GM19238 (cell line): ENCODE data around the gene DNAH10.
"Not testable (repeated sequence)": the region's sequence is repeated elsewhere in the genome, so short reads cannot be mapped to it uniquely, and the experiment has no call there.

Experiments used
- DNase-seq: peaks from one replicate; pipeline ENCODE4 v3.0.0; 2011; ENCODE audit warnings: low spot score; ENCODE audit not compliant: insufficient read length

The DNAH10 gene

DNA sequence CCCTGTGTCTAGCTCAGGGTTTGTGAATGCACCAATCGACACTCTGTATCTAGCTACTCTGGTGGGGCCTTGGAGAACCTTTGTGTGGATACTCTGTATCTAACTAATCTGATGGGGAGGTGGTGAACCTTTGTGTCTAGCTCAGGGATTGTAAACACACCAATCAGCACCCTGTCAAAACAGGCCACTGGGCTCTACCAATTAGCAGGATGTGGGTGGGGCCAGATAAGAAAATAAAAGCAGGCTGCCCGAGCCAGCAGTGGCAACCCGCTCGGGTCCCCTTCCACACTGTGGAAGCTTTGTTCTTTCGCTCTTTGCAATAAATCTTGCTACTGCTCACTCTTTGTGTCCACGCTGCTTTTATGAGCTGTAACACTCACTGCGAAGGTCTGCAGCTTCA, 185.4 kb downstream of the DNAH10 start:
- not testable (repeated sequence) for DNase-seq

DNA sequence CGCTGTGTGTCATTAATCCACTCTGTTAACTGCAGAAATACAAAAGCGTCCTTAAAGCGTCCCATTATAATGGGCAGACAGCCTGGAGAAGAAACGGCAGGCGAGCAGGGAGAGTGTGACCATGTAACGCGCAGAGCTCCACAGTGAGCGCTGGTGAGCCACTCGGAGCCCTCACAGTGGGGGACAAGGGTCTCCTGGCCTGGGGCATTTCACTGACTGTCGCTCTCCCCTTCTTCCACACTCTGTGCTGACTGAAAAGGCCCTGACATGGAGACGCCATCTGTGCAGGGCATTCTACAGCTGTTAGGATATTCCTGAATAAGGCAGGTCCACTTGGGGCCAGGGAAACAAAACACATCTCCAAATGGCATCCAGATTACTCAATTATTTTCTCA, 186.3 kb downstream of the DNAH10 start:
- DNase-seq, result no peak

DNA sequence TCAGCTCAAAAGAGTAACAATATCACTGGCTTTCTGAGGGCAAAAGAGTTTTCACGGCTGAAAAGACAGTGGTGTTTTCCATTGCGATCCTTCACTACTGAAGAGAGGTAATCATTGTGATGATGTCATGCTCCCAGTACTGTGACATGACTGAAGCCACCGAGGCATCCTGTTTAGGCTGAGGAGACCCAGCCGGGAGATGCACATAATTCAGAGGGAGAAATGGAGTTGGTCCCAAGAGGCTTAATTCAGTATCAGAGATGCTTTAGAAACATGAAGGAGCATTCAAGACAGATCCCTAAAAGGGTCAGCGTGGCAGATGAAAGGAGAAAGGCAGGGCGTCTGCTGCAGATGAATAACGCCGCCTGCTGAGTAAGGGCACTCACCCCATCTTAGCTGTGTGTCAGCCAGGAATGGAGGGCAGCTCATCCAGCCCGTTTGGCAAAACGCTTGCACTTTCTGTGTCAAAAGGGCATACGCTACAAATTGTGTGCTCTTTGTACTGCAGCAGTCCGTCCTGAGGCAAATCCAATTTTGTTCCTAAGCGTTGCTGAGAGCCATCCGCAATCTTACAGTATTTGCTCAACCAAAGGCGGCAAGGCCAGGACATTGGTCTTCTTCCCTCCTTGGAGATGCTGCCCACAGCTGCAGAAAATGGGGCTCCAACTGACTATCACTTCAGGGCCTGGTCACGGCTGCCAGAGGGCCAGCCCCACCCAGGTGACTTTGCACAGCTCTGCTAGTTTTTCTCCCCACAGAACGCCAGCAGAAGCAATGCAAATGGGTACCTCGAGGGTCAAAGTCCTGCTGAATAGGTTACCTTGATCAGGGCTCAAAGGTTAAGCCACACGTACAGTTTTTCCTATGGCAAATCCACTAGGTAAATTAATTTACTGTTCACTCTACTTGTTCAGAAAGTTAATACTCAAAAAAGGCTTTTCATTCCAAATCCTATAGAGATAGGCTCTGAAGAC, 187.0 kb downstream of the DNAH10 start:
- DNase-seq, result no peak

DNA sequence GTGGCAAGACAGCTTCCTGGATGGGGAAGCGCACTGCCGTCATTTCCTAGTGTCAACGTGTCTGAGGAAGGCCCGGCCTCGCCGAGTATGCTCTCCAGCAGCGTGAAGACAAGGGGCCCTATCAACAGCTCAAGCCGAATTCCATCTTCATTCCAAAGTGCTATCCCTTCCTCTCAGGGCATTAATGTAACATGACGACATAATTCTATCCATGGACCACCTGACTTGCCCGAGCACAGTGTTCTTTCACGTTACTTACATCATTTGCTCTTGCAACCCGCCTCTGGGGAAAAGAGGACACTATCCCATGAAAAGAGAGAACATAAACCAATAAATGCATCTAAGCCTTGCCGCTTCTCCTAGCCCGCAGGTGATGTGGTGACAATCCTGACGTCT, 187.7 kb downstream of the DNAH10 start:
- no peak for DNase-seq

DNA sequence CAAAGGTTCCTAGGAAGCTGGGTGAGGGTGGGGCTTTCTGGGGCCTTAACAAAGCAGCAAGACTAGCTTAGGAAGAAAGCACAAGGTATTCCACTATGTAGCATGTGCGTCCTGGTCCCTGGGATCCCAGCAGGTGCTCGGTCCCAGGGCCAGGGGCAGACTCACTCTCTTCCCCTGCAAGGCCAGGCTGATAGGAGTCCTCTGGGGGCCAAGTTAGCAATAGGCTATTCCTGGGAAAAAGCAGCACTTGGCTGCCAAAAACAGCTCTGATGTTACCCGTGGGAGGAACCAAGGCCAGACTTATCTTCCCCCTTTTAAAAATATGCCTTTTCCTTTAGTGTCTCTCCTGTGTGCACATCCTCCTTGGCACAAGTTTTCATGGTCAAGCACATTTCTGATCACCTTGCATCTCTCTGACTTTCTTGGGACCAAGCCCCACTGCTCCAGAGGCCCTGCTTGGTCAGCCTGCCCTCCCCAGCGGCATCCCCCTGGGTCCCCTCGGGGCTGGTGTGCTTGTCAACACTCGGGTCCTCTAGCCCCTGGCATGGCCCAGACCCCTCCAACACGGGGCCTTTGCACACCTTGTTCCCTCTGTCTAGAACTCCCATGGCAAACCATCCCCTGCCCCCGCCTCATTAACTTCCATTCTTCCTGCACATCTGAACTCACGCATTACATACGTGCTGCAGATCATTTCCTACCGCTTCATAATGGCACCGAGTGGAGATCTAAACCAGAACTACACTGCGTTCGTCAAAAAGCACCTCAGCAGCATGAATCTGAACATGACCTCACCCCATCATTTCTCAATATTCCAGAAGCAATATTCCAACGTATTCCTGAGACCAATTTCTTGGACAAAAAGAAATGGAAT, 188.6 kb downstream of the DNAH10 start:
- no peak for DNase-seq

DNA sequence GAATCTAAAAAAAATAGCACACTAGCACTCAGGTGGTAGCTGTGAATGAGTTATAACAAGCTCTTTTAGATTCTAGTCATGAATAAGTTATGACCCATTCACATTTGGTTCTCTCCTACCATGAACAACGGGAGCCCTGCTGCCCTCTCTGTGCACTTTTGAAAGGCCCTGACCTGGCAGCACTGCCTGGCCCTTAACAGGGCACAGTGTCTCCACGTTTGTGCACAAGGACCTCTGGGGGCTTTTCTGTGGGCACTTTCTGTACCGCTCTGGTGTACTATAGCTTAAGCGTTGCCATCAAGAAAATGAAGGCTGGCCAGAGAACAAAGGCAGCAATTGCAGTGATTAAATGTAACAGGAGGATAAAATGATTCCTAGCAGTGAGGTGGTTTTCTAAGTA, 189.4 kb downstream of the DNAH10 start:
- DNase-seq, result no peak

DNA sequence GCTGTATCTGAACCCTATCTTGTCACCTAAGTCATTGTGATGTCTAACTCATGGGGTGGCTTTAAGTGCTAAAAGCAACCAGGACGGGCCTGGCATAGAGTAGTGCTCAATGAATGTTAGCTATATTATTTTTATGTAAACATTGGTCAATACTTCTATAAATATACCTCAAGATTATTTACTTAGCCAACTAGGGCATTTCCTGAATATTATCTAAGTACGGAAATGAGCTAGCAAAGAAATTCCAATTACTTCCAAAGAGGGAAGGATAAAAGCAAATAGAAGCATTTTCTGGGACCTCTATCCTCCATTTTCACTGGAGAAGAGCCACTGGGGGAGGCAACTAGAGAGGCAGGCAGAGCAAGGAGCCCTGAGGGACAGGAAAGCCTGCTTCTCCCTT, 189.9 kb downstream of the DNAH10 start:
- DNase-seq, result no peak

DNA sequence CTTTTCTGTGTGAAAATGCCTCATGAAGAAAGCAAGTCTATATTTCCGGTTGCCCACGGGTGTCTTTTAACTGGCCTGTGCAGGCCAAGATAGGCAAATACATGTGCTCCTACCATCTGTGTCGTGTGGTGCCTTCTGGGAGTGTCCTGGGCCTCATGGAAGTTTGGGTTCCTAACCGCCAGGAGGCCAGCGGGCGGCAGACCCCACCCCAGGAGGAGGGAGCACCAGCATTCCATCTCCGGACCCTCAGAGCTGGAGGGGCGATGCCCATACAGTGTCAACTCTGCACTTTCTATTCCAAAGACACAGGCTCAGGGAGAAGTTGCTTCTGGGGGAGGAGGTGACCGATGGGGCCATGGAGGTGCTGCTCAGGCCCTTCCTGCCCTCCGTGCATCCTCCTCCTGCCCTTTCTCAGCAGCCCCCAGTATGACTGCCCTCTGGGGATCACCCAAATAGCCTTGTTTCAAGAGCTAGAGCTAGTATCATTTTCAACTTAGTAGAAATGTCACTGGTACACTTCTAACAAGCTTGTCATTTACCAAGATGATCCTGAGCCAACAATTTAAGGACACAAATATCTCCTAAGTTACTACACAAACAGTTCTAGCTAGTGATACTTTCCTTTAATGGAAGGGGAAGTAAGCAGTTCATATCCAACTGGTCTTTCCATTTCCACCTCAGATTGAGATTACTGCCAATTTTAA, 192.7 kb downstream of the DNAH10 start:
- DNase-seq, result no peak

DNA sequence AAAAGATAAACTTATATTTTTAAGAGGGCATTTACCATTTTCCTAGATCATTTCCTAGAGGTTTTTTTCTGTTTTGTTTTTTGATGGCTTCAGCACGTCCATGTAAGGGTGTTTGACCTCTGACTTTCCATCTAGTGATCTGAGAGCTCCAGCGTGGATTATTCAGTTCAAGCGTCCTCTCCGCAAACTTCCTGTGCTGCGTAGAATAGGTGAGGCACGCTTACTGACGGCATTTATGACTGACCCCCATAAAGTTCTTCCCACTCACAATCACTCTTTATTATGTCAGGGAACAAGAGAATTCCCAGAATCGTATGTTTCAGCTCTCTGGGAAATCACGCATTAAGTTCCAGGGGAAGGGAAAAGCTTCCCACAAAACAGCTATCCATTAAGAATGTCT, 194.1 kb downstream of the DNAH10 start:
- DNase-seq, result no peak

DNA sequence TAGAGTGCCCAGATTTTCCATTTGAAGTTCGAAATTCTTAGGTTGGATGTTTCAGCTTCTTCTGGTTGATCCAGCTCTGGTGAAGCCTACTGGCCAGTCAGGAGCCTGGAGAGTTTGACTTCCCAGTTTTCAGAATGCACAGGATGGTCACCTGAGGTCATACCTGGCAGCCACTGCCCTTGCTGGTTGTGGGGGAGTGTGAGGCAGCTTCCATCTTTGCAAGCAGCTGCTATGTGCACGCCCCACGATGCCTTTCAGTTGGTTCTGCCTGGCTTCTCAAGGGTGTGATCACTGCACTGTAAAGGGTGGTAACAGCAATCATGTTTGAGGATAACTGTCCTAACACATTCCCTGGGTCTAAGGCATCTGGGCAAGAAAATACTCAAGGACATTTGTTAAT, 195.1 kb downstream of the DNAH10 start:
- no peak for DNase-seq

DNA sequence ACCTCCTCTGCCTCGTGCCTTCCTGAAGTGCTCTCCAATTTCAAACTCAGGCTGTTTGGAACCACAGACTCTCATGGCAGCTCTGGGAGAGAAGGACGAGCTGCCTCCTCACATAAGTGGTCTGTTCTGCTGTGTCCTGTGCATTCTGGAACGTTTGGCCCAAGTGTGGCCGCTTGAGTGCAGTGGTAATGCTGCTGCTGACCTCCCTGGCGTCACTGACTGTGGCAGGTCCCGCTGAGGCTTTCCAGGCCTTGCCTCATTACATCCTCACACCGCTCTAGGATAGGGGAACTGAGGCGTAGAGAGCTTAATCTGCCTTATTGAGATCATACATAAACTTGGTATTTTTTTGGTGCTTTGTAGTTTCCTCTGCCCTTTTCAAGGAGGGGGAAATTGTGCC, 196.4 kb downstream of the DNAH10 start:
- DNase-seq, result no peak

DNA sequence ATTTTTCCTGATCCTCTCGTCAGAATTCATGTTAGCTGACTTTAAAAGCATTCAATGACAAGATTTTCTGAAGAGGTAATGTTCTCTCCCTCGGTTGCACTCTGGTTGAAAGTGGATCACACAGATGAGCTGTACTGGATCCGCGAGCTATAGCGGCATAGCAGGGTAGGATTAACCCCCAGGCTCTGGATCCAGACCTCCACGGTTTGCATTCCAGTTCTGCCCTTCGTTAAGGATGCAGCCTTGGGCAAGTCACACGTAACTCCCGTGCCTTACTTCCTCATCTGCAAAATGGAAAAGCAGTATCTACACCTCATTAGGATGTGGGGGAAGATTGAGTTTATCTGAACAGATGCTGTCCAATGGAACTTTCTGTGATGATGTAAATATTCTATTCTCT, 196.8 kb downstream of the DNAH10 start:
- no peak for DNase-seq

DNA sequence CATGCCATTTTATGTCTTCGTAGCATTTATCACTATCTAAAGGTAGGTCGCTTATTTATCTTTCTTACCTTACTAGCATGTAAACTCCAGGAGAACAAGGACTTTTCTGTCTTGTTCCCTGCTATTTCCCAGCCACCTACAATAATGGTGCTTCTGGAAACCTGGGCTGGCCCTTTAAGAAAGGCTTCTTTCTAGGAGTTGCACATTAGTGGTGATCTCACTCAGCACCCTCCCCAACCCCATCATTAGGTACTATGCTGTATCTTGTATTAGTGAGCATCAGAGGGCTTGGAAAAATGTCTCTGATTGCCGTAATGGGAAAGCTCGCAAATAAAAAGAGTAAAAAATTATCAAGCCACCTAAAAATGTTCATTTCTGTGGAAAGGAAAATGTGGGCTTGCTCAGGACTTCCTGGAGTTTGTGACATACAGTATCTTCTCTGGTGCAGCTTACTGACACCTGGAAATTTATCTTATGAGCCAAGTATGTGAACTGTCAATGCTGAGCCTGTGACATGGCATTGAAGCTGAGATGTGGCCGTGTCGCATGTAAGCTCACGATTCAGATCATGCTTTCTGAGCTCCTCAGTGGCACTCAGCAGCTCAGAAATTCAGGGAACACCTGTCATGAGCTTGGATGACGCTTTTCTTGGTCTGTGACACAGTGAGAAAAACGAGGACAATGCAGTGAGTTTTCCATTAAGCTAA, 198.1 kb downstream of the DNAH10 start:
- DNase-seq, result no peak

DNA sequence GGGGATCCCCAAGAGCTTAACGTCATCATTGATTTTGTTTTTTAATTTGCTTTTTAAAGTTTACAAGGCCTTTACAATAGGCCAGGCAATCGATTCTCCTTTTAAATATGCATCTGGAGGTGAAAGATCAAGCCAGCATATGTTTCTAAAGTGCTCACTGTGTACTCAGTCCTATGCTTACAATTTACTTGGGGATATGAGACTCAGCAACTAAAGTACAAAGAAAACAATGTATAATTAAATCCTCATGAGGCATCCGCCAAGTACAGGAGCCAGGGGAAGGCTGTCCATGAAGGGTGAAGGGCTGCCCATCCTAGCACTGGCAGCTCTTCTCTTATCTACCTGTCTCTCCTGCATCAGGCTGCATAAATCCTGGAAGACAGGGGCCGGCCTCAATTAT, 198.8 kb downstream of the DNAH10 start:
- DNase-seq, result no peak

DNA sequence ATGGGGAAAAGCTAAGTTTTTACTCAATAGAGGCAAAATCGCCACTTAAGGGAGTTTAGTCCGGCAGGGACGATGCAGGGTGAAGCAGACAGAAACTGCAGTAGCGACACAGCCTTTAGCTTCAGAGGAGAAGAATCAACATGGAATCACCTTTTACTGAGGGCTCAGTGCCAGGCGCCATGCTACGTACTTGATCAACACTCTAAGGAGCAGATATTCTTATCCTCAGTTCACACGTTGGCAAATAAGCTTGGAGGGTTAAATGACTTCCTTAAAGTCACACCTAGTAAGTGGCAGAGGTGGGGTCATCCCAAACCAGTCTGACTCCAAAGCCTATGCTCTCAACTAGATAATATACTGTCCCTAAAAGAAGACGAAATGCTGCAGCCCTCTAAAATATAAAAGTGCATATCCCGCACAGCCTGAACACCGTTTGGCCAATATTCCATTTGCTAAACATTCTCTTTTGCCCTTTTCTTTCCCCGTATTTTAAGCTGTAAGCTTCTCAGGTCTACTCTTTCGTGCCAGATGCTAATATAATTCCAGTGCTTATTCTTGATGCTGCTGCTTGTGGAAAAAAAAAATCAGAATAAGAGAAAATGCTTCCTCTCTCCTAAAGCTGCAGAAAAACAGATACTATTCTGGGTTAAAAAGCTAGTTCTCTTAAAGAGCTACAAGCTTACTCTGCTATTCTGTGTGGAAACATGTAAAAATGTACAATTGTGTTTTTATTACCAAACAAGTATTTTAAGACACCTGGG, 199.7 kb downstream of the DNAH10 start:
- DNase-seq, result no peak

DNA sequence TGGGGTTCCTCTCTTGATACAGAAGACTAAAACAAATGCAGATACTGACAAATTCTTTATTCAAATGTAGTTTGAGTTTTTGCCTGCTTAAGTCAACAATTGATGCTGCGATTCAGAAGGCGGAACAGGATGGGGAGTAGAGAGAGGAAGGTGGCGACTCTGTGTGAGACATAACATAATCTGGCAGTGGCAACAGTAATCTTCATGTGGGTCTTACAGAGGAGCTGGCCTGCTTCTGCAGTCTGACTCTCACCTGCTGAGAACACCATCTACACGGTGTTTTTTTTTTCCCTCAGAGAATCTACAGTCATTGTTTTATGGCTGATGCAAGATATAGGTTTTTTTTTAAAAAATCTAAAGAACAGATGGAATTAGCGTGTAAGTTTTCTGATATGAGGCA, 200.4 kb downstream of the DNAH10 start:
- no peak for DNase-seq

DNA sequence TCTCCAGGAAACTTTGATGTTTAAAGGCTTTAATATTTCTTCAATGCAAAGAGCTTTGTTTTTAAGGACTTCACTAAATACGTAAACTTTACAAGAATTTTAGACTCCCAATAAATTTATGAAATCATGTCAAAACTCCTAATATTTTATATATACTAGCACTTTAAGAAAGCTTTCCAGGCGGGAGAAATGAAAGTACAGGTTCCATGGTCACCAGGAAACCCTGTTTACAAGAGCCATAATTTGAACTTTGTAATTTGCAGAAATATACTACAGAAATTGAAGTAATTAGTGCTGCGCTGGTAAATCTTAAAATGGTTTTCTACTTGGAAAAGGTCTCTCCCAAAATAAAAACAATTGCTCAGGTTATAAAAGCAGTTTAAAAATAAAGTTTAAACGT, 201.7 kb downstream of the DNAH10 start:
- DNase-seq, result no peak

DNA sequence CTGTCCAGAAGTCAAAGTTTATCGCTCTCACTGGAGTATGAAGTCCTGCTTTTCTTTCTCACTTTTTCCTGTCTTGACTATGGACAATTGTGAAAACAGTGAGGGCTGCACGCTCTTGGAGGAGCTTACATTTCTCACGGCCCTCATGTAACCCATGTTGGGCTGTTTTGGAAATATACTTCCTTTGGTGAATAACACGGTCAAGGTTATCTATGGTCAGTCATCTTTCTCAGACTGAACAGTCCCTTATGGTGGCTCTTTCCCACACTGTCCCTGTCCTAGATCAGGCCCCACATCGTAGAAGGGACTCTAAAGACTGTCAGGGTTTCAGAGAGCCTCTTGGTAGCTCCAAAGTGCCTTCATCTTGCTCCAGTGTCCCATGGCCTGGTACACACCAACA, 203.3 kb downstream of the DNAH10 start:
- DNase-seq, result no peak

DNA sequence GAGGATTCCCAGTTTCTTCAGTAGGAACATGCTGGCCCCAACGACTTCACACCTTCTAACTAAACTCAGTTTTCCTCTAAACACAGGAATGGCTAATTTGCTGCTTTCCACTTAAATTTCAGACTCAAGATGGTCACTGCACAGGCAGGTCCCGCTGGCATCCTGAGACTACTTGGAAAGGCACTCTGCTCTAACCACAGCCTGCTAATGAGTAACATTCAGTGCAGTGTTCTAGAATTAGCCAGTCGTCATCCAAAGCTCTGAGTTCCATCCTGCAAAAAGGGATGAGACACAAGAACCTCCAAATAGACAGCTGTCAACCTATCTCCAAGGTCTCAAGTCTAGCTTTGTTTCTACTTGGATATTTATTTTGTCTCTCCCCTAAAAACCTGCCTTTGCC, 204.5 kb downstream of the DNAH10 start:
- DNase-seq, result no peak

DNA sequence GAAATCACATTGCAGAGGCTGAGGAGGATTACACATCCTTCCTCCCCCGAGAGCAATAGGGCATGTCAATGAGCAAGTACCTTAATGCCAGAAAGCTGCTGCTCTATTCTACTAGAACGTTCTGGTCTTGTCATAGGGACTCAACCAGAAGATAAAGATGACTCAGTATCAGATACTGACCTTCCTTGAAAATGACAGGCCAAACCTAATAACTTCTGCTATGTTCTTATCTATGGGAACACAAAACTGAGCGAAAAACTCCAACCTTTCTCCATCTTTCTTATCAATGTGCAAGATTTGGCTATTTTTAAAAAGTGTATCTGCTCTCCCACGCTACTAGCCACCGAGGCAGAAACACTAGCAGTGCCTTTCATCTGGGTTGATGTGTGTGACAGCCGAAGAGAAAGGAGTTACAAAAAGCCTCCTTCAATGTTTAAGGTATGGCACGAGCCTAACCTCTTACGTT, 205.1 kb downstream of the DNAH10 start:
- DNase-seq, result no peak
